Left lobe of liver (tissue), 2 donors: Measurements from ENCODE around the gene LEO1. TPM values are rescaled to one million over a fixed set of nuclear protein-coding genes. Genes with fewer than 3 reads are reported as not detected.

Experiments used
- ATAC-seq: fragments of 200-7000 bp; cut with Tn5 transposase; one replicate; pipeline ENCODE4 v1.9.1; 2020; ENCODE audit warnings: mild to moderate bottlenecking, moderate library complexity
- DNase-seq: peaks from one replicate; pipeline ENCODE4 v3.0.0-alpha.2; 2020; ENCODE audit warnings: low spot score
- total RNA-seq: library from RNA; stranded (reverse); gene quantifications from one replicate; pipeline ENCODE4 v1.2.1, GENCODE V29; 2021
- donor health status: DM: no; HTN: no; CAD: no; lungs with moderate emphysema.
- donor health status: DM: no; HTN: yes; CAD: no.

Gene LEO1
- total RNA-seq, result 10.1 TPM

GRCh38 chr15:51971375-51972133, at the start of gene LEO1:
Gene LEO1 (minus strand): TSS chr15:51971778. CDS start chr15:51971745, 33 bp downstream.
- peak; percentile 95 for ATAC-seq

DNA sequence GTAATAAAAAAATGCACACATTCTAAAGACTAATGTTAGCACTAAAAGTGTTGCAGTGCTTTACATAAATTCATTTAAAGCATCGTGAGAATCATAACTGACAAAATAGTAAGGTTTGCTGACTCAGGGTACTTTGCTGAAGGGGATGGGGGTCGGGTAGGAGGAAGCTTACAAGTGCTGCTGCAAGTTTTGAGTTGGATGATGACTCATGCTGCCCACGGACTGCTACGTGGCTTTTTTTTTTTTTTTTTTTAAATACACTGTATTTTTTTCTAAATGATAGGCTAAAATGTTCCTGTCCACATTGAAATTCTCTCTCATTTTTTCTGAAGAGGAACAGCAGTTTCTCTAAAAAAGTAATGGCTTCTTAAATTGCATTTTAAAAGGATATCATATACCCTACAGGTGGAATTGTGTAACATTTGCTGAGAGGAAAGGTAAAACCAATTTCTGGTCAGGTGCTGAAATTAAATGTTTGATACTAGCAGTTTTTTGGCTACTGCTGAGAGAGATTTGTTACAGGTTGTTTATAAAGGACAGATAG, 49.6 kb upstream of the LEO1 start:
- no peak for ATAC-seq
- no peak for DNase-seq

More at GRCh38 chr15:51971375-51972133, at the start of gene LEO1:
- peak; percentile 92 for DNase-seq

GRCh38 chr15:52020221-52021085, 48.9 kb upstream of the LEO1 start:
- peak; percentile 2 for ATAC-seq
- no peak for DNase-seq

- ATAC-seq, result peak; percentile 74
Measured at GRCh38 chr15:52019394-52020220, 48.0 kb upstream of the LEO1 start.

DNA sequence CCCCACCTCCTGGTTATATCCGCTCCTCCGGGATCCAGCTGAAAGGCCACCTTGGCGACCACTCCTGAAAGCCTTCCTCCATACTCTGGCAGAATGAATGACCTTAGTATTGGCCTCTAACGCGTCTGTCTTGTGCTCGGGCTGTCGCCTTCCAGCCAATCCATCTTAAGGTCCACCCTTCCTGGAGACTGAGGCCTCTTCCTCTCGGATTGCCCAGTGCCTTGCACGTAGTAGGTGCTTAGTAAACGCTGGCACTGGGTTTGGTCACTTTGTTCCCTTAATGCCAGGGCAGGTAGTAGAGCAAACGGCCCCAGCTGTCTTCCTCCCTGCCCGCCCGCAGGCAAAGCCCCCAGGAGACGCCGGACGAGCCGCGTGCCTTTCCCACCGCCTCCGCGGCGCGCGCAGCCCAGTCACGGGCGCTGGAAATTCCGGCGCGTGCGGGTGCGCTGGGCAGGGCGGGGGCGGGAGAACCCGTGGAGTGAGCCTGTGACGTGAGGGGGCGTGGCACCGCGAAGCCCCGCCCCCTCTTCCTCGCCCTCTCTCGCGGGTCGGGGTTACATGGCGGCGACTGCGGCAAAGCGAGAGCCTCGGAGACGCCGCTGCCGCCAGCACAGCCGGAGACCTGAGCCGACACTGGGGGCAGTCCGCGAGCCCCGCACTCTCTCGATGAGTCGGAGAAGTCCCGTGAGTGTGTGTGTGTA, 47.3 kb upstream of the LEO1 start, which contains the start of gene MAPK6:
Gene MAPK6 (plus strand): TSS at position 527 of the 701 bp plus-strand sequence. CDS start 27,242 bp downstream, outside the sequence.
- DNase-seq (peak; percentile 95), ATAC-seq (peak; percentile 84)

More at GRCh38 chr15:52019394-52020220, 48.0 kb upstream of the LEO1 start:
- DNase-seq, result peak; percentile 94

- no peak for DNase-seq
- no peak for ATAC-seq
Measured at GRCh38 chr15:52018244-52018643, 46.7 kb upstream of the LEO1 start.

DNA sequence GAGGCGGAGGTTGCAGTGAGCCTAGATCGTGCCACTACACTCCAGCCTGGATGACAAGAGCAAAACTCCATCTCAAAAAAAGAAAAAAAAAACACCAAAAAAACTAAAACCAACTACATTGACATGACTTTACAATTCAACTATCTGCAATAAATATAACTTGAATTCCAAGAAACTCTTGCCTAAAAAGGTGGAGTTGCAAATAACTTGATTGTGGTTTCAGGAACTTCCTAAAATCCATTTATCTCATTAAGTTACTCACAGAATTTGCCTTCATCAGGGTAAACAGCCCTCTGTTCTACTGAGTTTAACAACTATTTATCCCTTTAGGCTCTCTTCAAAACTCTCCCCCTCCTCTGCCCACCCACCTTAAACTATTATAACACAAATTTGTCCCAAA, 44.7 kb upstream of the LEO1 start:
- no peak for DNase-seq
- ATAC-seq, result no peak

GRCh38 chr15:52014616-52015015, 43.0 kb upstream of the LEO1 start:
- ATAC-seq, result no peak
- no peak for DNase-seq

GRCh38 chr15:52013151-52013791, 41.7 kb upstream of the LEO1 start:
- no peak for DNase-seq
- no peak for ATAC-seq

- ATAC-seq, result no peak
- no peak for DNase-seq
Measured at GRCh38 chr15:52012210-52012609, 40.6 kb upstream of the LEO1 start.

GRCh38 chr15:52011711-52012144, 40.1 kb upstream of the LEO1 start:
- DNase-seq (no peak), ATAC-seq (peak; percentile 68)

DNA sequence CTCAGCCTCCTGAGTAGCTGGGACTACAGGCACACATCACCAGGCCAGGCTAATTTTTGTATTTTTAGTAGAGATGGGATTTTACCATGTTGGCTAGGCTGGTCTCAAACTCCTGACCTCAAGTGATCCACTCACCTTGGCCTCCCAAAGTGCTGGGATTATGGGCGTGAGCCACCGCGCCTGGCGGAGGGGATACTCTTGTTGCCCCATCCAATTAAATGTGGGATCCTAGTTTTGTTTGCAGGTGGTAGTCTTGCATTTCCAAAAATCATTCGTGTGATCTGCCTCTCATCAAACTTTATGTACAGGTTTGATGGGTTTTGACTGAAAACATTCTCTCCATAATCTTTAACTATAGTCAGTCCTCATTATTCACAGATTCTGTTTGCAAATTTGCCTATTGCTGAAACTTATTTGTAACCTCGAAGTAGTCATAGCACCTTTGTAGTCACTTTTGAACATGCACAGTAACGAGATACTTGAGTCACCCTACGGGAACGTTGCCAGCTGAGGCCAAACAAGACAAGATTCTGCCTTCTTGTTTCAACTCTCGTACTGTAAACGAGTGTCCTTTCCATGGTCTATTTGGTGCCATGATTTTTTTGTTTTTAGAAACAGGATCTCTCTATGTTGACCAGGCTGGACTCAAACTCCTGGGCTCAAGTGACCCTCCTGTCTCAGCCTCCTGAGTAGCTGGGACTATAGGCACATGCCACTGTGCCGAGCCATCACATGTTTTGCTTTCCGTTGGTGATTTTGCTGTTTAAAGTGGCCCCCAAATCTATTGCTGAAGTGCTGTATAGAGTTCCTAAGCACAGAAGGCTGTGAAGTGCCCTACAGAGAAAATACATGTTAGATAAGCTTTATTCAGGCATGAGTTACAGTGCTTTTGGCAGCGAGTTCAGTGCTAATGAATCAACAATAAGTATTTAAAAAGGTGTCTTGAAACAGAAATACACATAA, 39.3 kb upstream of the LEO1 start:
- ATAC-seq (no peak), DNase-seq (no peak)

DNA sequence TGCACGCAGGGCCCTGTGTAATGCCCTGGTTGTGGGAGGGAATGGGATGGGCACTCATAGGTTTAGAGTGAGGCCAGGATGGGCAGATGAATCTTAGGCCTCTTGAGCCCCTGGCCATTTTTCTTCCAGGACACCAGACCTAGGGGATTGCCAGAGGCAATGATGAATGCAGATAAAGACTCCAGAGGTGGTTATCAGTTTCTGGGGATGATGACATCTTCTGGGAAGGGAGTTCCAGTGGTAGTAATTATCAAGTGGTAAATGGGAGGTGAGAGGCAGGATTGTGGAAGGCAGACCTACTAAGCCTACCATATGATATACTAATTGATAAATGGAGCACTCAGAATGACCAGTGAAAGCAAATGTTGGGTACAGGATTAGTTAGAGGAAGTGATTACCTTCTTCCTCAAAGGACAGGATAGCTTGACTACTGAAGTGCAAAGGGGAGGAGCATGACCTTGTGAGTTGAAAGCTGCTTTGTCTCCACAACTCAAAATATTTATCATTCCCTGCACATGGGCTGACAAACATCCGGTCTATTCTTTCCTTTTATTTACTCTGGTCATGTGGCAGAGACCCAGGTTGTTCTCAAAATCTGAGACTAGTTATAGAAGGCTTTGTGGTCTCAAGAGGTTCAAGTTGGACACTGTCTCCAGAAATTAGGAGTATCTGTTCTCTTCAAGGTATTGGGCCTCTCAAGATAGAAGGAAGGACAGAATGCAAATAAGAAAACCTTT, 37.3 kb upstream of the LEO1 start:
- no peak for DNase-seq
- peak; percentile 43 for ATAC-seq

- ATAC-seq, result no peak
- no peak for DNase-seq
Measured at GRCh38 chr15:52008359-52008697, 36.8 kb upstream of the LEO1 start.

DNA sequence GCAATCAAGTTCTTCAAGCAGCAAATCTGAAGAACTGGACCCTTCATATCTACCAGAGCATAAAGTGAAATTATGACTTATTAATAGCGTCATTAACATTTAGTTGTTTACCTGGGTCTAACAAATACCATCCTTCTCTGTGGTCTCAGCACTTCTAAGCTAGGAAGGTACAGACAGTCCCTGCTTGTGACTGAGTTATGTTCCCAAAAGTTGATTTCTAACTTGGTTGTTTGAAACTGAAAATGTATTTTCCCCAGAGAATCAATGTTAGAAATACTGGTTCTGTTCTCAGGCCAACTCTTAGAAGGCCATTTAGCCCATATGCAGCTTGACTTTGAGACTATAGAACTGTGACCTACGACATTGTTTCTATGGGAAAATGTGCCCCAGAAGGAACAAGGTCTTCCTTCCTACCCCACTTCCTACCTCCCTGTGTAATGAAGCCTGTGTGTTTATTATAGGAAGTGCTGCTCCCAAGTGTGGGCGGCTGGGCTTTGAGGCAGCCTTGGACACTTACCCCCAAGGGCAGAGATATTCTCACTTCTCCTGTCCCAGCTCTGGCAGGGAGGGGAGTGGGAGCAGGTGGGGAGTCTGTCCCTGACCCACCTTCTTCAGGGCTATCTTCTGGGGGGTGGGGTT, 35.2 kb upstream of the LEO1 start:
- DNase-seq (no peak), ATAC-seq (no peak)

GRCh38 chr15:52005748-52006701, 34.4 kb upstream of the LEO1 start:
- DNase-seq (no peak), ATAC-seq (peak; percentile 25)
